ENCODE measurements around the gene KCNC4. TPM values are rescaled to one million over a fixed set of nuclear protein-coding genes. Genes with fewer than 3 reads are reported as not detected.

KCNC4 gene
- total and polyA plus RNA-seq, 2 experiments from 2014 or later = 3.4 to 11.8 TPM

- Histone ChIP-seq H3K36me3 (no peaks in the 10 kb centered on the region), H3K27ac (no peak overlapping the region), H3K9me3 (ENCODE audit: low read depth) (no peaks in the 10 kb centered on the region), H3K4me3 (no peak overlapping the region), H3K4me1 (ENCODE audit: low read depth) (no peaks in the 10 kb centered on the region), H3K27me3 (no peaks in the 10 kb centered on the region)
- TF ChIP-seq CTCF (IDR thresholded peaks at IDR 0.05; ENCODE audit: low read depth, low read length) = no peak
- peak in 1 of 2 donors; percentile 73 for DNase-seq (ENCODE audit: low read depth in 1 of 2, low spot score in 1 of 2)
Observed at GRCh38 chr1:110218739-110219138, 8.6 kb downstream of the KCNC4 start.

GRCh38 chr1:110220324-110220723, 10.2 kb downstream of the KCNC4 start:
- Histone ChIP-seq H3K27ac (no peak overlapping the region), H3K9me3 (ENCODE audit: low read depth) (no peaks in the 10 kb centered on the region), H3K27me3 (no peaks in the 10 kb centered on the region), H3K4me1 (ENCODE audit: low read depth) (no peaks in the 10 kb centered on the region), H3K36me3 (no peaks in the 10 kb centered on the region), H3K4me3 (no peak overlapping the region)
- no peak for TF ChIP-seq CTCF (IDR thresholded peaks at IDR 0.05; ENCODE audit: low read depth, low read length)
- no peak for DNase-seq (ENCODE audit: low read depth in 1 of 2, low spot score in 1 of 2)

DNA sequence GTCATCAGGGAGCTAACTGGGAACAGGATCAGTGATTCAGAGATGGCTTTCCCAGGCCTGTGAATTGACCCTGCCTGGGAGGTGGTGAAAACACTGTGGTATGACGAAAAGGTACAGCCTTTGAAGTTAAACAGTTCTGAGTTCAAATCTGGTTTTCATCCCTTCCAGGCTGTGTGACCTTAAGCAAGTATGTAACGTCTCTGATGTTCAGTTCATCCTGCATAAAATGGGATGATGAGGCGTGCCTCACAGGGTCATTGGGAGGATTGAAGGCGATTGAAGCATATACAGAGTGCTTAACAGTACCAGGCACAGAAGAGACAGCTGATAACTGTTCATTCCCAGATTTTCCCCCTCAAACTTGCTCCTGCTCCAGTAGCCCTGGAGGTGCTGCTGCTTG, 11.0 kb downstream of the KCNC4 start:
- DNase-seq (ENCODE audit: low read depth in 1 of 2, low spot score in 1 of 2) = no peak
- H3K27me3 ChIP-seq = no peaks in the 10 kb centered on the region
- H3K27ac ChIP-seq = no peak overlapping the region
- H3K36me3 ChIP-seq = no peaks in the 10 kb centered on the region
- H3K9me3 ChIP-seq (ENCODE audit: low read depth) = no peaks in the 10 kb centered on the region
- no peaks in the 10 kb centered on the region for H3K4me1 ChIP-seq (ENCODE audit: low read depth)
- no peak for TF ChIP-seq CTCF (IDR thresholded peaks at IDR 0.05; ENCODE audit: low read depth, low read length)
- no peak overlapping the region for H3K4me3 ChIP-seq

DNA sequence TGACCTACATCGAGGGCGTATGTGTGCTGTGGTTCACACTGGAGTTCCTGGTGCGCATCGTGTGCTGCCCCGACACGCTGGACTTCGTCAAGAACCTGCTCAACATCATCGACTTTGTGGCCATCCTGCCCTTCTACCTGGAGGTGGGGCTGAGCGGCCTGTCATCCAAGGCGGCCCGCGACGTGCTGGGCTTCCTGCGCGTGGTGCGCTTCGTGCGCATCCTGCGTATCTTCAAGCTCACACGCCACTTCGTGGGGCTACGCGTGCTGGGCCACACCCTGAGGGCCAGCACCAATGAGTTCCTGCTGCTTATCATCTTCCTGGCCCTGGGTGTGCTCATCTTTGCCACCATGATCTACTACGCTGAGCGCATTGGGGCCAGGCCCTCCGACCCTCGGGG, 13.0 kb downstream of the KCNC4 start:
- Histone ChIP-seq H3K4me3 (no peak overlapping the region), H3K4me1 (ENCODE audit: low read depth) (no peaks in the 10 kb centered on the region), H3K36me3 (no peaks in the 10 kb centered on the region), H3K27me3 (no peaks in the 10 kb centered on the region), H3K27ac (no peak overlapping the region), H3K9me3 (ENCODE audit: low read depth) (no peaks in the 10 kb centered on the region)
- no peak for DNase-seq (ENCODE audit: low read depth in 1 of 2, low spot score in 1 of 2)
- TF ChIP-seq CTCF (IDR thresholded peaks at IDR 0.05; ENCODE audit: low read depth, low read length) = no peak

DNA sequence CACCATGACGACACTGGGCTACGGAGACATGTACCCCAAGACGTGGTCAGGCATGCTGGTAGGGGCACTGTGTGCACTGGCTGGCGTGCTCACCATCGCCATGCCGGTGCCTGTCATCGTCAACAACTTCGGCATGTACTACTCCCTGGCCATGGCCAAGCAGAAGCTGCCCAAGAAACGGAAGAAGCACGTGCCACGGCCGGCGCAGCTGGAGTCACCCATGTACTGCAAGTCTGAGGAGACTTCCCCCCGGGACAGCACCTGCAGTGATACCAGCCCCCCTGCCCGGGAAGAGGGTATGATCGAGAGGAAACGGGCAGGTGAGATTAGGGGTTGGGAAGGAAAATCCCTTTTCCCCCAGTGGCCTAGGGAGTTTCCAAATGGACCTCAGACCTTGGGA, 13.5 kb downstream of the KCNC4 start:
- Histone ChIP-seq H3K4me1 (ENCODE audit: low read depth) (no peaks in the 10 kb centered on the region), H3K27ac (no peak overlapping the region), H3K27me3 (no peaks in the 10 kb centered on the region), H3K4me3 (no peak overlapping the region), H3K36me3 (no peaks in the 10 kb centered on the region), H3K9me3 (ENCODE audit: low read depth) (no peaks in the 10 kb centered on the region)
- no peak for TF ChIP-seq CTCF (IDR thresholded peaks at IDR 0.05; ENCODE audit: low read depth, low read length)
- DNase-seq (ENCODE audit: low read depth in 1 of 2, low spot score in 1 of 2) = no peak

All from cardiac muscle cell (in vitro differentiated cells and primary cell).